MV-4-11 (cell line): ENCODE measurements around the gene ELF2.
"Not testable (repeated sequence)": the region's sequence is repeated elsewhere in the genome, so short reads cannot be mapped to it uniquely, and the experiment has no call there.

Experiments used
- DNase-seq: peaks from one replicate; lab custom pipeline; 2025; lab: John Stamatoyannopoulos, UW

The ELF2 gene

GRCh38 chr4:139018971-139019758 is 157.9 kb downstream of the ELF2 start:
- no peak for DNase-seq

GRCh38 chr4:139018501-139018900 is 158.5 kb downstream of the ELF2 start:
- DNase-seq: no peak

- DNase-seq: peak; percentile 49
Observed at GRCh38 chr4:139017861-139018260, 159.2 kb downstream of the ELF2 start.

GRCh38 chr4:139015948-139016471 is 161.0 kb downstream of the ELF2 start:
- peak; percentile 27 for DNase-seq

DNA sequence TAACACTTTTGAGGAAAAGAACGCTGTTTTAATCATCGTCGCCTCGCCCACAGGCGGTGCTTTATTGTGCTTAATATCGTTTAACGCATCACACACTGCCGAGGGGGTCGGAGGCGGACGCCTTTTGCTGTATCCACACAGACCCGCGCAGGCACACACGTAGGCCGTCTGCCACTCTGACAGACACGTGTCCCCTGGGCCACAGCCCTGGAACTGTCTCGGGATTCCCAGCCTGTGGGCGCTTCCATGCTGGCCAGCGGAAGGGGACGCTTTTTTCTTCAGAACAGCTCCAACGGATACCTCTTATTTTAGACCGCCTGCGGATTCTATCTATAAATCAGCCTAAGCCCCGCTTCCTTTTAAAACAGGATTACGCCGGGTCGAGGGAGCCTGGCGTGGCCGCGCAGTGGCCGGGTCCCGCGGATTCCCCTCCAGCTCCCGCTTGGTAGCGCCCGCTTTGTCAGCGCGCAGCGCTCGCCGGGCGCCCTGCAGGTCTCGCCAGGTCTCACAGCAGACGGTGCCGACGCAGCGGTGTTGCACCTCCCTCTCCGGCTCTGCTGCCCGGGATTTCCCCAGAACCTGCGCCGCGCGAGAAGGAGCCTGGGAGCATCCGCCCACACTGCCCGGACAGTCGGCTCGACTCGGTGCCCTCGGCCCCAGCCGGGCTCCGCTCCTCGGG is 161.6 kb downstream of the ELF2 start, which contains the start of gene NOCT:
Gene NOCT (plus strand): TSS at position 513 of the 679 bp plus-strand sequence. CDS start 201 bp downstream, outside the sequence.
- peak; percentile 88 for DNase-seq

- peak; percentile 65 for DNase-seq
Observed at GRCh38 chr4:139014371-139015268, 162.4 kb downstream of the ELF2 start.

DNA sequence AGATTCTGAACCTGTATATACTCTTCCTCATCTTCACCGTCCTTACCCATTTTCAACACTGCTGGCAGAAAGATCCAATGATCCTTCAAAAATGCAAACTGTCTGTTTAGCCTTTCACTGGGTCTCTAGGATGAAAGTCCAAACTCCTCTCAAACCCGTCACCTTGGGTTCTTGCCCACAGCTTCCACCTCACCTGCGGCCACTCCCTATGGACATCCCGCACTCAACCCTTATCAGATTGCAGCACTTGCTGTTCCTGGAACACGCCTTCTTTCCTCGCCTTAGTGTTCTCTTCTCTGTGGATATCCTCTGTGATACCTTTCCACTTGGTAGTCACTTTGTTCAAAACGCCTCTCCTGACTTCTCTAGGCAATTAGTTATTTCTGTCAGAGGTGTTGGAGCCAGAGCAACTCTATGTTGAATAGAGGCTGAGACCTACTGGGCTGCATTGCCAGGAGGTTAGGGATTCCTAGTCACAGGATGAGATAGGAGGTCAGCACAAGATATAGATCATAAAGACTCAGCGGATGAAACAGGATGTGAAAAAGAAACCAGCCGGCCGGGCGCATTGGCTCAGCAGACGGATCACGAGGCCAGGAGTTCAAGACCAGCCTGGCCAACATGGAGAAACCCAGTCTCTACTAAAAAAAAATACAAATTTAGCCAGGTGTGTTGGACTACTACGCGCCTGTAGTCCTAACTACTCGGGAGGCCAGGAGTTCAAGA is 165.6 kb downstream of the ELF2 start:
- no peak for DNase-seq

GRCh38 chr4:139009702-139010101 is 167.3 kb downstream of the ELF2 start:
- no peak for DNase-seq

DNA sequence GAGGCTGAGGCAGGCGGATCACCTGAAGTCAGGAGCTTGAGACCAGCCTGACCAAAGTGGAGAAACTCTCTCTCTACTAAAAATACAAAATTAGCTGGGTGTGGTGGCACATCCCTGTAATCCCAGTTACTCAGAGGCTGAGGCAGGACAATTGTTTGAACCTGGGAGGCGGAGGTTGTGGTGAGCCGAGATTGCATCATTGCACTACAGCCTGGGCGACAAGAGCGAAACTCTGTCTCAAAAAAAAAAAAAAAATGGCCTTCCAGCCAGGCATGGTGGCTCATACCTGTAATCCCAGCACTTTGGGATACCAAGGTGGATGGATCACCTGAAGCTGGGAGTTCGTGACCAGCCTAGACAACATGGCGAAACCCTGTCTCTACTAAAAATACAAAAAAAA is 168.7 kb downstream of the ELF2 start:
- DNase-seq: not testable (repeated sequence)

DNA sequence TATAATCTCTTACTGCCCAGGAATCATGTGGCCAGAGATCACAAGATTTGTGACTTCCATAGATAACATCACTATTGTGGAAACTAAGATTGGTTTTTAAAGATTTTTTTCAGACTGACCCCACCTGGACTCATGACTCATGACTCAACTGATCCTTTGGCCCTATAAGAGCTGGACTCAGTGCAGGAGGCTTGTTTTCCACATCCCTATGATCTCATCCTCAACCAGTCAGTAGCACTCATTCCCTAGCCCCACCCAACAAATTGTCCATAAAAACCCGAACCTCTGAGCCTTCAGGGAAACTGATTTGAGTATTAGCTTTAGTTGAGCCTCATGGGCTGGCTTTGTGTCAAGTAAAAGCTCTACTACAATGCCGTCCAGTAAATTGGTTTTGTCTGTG is 169.4 kb downstream of the ELF2 start:
- DNase-seq: no peak
